ENCODE results near the gene ALDH7A1. TPM values are rescaled to one million over a fixed set of nuclear protein-coding genes. Genes with fewer than 3 reads are reported as not detected.
"Not testable (repeated sequence)": the region's sequence is repeated elsewhere in the genome, so short reads cannot be mapped to it uniquely, and the experiment has no call there.

Gene ALDH7A1
- 26.7 and 28.7 TPM in 2 replicates for total RNA-seq

DNA sequence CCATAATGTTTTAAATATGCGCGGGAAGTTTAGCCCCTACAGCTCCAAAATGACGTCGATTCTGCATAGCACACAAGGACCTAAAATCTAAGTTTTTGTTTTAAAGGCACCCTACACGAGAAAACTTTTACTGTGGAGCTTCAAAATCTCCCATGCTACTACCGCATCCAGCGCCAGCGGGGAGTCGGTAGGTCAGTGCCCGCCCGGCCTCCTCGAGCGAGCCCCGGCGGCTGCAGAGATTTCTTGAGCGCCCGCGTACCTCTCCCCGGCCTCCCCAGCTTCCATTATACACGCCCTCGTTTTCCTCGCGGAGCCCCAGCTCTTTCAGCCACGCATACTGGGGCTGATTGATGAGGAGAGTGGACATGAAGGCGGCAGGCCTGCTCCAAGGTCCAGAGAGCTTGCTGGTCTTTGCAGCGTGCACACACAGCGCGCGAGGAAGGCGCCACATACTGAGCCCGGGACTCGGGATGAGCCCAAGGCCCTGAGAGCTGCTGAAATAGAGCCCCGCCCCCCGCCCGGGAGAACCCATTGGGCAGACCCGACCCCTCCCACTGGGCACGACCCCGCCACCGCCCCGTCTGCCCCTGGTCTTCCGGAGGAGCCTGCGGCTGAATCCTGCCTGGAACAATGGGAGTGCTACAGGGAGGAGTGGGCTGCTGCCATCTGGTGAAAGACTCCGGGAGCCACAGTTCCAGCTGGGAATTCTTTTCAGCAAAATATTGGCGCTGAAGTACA, at the start of gene ALDH7A1:
Gene ALDH7A1 (minus strand): TSS at position 472 of the 738 bp plus-strand sequence. CDS start 21 bp downstream, at position 451.
- DNase-seq: peak; percentile 97

DNA sequence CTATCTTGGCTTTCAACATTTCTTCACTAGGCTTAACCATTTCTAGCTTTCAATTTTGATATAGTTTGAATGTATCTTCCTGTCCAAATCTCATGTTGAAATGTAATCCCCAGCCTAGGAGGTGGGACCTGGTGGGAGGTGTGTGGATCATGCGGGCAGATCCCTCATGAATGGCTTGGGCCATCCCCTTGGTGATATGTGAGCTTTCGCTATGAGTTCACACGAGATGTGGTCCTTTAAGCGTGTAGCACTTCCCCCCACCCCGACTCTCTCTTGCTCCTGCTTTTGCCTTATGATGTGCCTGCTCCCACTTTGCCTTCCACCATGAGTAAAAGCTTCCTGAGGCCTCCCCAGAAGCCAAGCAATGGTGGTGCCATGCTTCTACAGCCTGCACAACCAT, 46.4 kb upstream of the ALDH7A1 start:
- DNase-seq: no peak

DNA sequence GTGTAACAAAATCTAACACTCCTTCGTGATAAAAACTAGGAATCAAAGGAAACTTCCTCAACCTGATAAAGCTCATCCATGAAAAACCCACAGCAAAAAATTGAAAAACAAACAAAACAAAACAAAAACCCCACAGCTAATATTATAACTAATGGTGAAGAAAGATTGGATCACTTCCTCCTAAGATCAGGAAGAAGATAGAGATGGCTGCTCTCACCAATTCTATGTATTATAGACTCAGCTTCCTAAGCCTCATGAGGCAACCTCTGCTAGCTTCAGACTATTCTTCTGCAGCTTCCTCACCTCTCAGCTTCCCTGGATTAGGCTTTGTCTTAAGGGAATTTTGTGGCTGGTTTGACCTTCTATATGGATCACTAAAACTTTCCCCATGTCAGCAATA, 45.8 kb upstream of the ALDH7A1 start:
- DNase-seq: no peak

DNA sequence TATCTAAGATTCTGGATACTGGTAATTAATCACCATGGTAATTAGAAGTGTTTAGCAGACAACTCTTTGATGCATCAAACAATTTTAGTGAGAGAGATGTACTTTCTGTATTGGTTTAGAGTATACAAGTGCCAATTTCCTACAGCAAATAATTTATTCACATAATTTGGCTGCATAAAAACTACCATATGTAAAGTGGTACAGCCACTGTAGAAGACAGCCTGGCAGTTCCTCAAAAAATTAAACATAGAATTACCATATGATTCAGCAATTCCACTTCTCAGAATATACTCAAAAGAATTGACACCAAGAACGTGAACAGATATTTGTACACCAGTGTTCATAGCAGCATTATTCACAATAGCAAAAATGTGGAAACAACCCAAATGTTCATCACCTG, 41.9 kb upstream of the ALDH7A1 start:
- DNase-seq: no peak

DNA sequence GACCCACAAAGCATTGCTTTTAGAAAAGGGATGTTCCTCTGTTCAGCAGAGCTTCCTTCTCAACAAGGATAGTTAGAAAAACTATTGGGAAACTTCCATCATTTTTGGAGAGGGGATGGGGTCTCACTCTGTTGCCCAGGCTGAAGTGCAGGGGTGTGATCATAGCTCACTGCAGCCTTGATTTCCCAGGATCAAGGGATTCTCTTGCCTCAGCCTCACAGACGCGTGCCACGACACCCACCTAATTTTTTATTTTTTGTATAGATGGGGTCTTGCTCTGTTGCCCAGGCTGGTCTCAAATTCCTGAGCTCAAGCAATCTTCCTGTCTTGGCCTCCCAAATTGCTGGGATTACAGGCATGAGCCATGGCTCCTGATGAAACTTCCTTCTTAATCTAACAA, 40.6 kb upstream of the ALDH7A1 start:
- DNase-seq: no peak

DNA sequence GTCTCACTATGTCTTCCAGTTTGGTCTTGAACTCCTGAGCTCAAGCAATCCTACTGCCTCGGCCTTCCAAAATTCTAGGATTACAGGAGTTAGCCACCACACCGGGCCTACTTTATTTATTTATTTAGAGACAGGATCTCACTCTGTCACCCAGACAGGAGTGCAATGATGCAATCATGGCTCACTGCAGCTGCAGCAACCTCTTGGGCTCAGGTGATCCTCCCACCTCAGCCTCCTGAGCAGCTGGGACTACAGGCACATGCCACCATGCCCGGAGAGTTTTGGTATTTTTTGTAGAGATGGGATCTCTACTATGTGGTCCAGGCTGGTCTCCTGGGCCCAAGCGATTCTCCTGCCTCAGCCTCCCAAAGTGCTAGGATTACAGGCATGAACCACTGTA, 38.5 kb upstream of the ALDH7A1 start:
- no peak for DNase-seq

DNA sequence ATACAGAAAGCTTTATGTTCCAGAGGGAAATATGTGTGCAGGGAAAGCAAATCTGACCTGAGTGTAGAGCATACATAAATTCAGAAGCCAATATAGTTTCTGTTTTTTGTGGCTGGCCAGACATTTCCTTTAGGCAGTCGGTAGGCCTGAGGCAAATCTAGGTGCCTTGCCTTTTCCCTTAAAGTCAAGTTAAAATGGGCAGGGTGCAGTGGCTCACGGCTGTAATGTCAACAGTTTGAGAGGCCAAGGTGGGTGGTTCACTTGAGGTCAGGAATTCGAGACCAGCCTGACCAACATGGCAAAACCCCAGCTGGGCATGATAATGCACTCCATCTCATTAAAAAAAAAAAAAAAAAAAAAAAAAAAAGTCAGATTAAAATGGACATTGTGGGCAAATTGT, 36.9 kb upstream of the ALDH7A1 start:
- DNase-seq: no peak

DNA sequence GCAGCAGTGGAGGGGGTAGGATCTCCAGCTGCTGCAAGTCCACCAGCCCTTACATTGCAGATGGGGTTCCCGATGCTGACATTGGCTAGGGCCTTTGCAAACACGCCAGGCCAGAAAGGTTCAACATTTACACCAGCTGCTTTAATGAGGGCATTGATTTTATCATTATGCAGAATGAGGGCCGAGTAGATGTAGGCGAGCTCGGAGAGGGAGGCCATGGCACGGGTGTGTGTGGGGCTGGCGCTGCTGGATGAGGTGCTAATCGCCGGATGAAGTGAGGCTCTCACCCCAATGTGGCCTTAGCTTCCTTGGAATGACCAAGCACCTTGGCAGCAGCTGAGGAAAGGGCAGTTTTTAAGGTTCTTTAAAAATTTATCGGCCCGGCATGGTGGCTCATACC, 33.1 kb upstream of the ALDH7A1 start:
- DNase-seq: no peak

DNA sequence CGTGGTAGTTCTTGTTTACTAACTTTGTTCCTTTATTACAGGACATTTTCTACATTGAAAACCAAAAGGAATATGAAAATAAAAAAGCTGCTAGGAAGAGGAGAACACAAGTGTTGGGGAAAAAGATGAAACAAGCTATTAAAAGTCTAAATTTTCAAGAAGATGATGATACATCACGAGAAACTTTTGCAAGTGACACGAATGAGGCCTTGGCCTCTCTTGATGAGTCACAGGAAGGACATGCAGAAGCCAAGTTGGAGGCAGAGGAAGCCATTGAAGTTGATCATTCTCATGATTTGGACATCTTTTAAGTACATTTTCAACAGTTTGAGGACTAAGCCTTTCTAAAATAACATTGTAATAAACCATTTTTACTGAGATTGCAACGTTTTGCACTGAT, 29.5 kb upstream of the ALDH7A1 start:
- DNase-seq: peak; percentile 63

DNA sequence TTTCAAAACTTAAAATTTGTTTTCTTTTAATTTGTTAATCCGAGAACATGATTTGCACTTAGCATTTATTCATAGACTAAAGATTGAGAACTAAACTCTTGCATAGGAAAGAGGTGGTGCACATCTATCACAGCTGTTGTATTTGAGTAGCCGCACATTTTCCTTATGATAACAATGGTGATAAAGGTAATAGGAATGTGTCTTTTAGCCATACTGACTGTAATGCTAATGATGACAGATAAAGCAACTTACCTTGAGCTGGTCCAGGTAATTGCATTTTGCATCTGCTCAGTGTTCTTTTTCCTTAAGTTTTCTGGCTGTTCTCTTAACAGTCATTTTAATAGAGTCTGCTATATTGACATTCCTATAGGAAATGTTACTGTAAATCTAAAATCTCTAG, 24.8 kb upstream of the ALDH7A1 start:
- no peak for DNase-seq

DNA sequence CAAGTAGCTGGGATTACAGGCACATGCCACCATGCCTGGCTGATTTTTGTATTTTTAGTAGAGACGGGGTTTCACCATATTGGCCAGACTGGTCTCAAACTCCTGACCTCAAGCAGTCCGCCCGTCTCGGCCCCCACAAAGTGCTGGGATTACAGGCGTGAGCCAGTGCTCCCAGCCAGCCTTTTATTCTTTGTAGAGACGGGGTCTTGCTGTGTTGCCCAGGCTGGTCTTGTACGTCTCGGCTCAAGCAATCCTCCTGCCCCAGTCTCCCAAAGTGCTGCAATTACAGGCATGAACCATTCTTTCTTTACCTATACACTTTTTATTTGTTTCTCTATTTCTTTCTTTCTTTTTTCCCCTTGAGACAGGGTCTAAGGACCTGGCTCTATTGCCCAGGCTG, 22.6 kb upstream of the ALDH7A1 start:
- not testable (repeated sequence) for DNase-seq

DNA sequence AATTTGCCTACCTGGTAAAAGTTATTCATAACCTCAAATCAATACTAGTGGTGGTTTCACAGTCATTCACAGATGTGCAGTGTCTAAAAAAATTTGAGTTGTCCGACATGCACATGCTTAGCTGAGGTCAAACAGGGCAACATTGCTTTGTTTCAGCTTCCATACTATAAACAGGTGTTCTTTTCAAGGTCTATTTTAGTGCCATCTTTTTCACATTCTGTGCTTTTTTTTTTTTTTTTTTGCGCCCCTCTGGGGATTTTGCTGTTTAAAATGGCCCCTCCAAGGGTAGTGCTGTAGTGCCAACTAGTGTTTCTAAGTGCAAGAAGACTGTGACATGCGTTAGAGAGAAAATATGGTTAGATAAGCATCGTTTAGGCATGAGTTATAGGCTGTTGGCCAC, 20.3 kb upstream of the ALDH7A1 start:
- DNase-seq: no peak

DNA sequence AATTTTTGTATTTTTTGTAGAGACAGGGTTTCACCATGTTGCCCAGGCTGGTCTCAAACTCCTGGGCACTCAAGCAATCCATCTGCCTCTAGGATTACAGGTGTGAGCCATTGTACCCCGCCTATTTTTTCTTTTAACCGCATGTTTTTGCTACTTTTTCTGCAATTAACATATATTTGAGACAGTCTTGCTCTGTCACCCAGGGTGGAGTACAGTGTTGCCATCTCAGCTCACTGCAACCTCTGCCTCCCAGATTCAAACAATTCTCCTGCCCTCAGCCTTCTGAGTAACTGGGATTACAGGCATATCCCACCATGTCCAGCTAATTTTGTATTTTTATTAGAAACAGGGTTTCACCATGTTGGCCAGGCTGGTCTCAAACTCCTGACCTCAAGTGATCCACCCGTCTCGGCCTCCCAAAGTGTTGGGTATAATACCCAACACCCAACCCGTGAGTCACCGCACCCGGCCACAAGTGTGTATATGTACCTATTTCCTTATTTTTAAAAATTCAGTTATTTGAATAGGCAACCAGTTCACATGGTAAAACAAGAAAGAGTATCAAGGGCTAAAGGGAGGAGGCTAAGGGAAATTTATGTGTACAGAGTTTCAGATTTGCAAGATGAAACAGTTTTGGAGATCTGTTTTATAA, 19.0 kb upstream of the ALDH7A1 start:
- DNase-seq: no peak

DNA sequence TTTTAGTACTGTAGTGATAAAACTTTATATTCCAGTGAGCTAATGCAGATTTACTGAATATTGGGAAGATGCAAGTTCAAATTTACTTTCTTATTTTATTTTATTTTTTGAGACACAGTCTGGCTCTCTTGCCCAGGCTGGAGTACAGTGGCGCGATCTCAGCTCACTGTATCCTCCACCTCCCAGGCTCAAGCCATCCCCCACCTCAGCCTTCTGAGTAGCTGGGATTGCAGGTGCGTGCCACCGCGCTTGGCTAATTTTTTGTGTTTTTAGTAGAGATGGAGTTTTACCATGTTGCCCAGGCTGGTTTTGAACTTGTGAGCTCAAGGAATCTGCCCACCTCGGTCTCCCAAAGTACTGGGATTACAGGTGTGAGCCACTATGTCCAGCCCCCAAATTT, 15.6 kb upstream of the ALDH7A1 start:
- no peak for DNase-seq

DNA sequence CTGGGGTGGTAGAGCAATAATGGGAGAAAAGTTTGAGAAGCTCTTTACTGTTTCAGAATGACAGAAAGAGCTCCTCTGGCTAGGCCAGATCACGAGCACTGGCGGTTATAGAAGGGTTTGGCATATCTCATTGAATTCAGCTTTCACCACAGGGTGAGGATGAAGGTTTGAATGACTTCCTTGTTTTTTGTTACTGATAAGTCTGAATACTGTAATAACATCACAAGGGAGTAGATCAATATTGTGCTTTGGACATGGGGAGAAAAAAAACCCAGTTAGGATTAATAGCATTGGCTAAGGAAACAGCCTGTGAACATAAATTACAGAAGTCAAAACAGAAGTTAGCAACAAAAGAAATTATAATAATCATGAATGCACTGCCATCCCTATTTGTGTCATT, 15.1 kb upstream of the ALDH7A1 start:
- no peak for DNase-seq

DNA sequence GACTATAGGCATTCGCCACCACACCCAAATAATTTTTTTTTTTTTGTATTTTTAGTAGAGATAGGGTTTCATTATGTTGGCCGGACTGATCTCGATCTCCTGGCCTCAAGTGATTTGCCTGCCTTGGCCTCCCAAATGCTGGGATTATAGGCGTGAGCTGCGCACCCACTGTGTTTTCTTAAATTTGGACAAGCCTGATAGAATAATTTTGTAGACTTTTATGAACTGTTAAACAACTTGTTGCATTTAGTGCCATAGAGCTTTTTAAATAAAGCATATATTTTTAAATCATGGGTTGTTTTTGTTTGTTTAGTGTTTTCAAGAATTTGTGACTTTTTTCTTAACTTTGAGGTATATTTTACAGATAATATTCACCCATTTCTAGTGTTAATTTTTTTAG, 10.5 kb upstream of the ALDH7A1 start:
- no peak for DNase-seq

DNA sequence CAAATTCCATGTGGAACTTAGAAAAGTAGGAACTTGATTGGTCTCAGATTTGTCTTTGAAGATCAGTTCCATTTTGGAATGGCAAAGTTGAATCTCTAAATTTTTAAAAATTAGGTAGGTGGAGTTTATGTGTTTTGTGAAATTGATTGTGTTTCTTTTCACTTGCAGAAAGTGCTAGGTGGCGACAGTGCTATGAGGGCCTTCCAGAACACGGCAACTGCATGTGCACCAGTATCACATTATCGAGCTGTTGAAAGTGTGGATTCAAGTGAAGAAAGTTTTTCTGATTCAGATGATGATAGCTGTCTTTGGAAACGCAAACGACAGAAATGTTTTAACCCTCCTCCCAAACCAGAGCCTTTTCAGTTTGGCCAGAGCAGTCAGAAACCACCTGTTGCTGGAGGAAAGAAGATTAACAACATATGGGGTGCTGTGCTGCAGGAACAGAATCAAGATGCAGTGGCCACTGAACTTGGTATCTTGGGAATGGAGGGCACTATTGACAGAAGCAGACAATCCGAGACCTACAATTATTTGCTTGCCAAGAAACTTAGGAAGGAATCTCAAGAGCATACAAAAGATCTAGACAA, 8.5 kb upstream of the ALDH7A1 start:
- DNase-seq: no peak

DNA sequence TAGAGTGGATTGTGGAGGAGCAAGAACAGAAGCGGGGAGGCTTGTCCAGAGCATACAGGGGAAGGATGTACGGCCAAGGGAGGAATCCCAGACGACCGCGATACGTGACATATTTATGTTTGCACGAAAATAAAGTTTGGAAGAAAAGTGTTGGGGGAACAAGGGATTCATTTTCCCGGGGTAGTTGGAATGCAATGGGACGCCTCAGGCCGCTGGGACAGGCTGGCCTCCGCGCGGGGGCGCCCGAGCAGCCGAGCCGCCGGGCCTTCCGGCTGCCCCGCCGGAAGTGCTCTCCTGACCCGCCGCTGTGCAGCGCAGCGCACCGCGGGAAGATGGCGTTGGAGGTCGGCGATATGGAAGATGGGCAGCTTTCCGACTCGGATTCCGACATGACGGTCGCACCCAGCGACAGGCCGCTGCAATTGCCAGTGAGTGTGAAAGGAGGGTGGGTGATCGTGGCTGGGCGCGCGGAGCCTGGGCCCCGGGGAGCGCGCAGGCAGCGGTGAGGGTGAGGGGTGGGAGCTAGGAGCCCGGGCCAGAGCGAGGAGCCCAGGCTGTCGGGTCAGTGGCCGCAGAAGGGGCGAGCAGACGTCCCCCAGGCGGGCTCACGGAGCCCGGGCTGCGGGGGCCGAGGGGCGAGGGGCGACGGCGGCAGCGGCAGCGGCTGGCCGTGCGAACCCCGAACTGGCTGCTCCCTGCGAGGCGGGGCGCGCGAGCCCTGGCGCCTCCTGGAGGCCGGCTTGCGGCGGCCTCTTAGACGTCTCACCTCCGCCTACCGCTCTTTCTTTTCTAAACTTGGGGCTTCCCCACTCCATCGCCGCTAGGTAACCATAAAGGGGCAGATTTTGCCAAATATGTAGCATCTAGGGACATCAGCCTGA, 5.9 kb upstream of the ALDH7A1 start, which contains the start of gene PHAX:
Gene PHAX (plus strand): TSS at position 317 of the 881 bp plus-strand sequence. CDS start 16 bp downstream, at position 333.
- DNase-seq: peak; percentile 88

DNA sequence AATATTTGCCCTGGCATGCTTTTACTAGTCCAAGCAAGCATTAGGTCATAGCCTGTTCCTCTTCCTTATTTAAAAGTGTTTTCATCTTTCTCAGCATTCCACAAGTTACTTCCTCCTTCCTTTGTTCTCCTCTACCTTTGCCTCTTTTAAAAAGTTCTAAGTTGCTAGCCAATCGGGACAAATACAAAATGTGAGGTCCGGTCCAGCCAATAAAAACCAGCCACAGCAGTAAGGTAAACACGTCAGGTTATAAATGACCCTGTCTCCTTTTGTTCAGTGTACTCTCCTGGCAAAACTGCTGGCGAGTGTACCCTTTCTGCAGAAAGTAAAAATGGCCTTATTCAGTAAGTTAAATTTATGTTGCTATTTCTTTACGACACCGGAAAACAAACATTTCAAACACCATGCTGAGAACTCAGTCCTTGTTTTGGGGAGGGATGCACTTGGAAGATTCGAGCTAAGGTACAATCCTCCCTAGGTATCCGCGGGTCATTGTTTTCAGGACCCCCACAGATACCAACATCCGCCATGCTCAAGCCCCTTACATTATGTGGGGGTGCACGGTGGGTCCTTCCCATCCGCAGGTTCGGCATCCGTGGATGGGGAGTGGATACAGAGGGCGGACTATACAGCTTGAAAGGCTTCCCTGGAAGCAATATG, 5.1 kb upstream of the ALDH7A1 start:
- not testable (repeated sequence) for DNase-seq

DNA sequence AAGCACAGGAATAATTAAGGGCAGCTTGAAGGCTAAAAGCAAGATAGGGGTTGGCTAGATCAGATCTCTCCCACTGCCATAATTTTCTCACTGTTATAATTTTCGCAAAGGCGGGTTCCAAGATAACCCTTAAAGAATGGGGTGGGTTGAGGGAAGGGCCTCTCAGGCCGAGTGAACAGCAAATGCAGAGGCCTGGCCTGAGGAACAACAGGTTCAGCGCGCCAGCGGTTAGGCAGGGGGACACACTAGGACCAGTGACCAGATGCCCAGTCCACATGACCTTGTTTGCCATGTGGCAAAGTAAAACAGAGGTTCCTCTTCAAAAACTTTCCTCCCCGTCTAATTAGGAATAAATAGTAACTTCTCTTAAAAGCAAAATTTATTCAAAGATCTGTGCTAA, 4.5 kb upstream of the ALDH7A1 start:
- DNase-seq: no peak

DNA sequence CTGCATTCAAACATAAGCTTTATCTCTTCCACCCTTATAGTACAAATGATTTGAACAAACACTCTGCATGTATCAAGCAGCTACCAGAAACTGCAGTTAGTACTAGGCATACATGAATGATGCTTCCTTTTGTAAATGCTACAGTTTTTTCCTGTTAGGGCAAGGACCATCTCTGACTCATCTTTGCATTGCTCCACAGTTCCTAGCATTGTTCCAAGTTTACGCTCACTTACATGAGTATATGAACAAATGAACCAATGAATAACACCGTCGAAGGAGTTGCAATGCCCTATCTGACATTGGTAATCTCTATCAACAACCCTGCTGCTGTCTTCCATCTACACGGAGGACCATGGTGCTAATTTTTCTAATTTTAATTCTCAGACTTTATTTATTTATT, 2.1 kb upstream of the ALDH7A1 start:
- DNase-seq: peak; percentile 93

DNA sequence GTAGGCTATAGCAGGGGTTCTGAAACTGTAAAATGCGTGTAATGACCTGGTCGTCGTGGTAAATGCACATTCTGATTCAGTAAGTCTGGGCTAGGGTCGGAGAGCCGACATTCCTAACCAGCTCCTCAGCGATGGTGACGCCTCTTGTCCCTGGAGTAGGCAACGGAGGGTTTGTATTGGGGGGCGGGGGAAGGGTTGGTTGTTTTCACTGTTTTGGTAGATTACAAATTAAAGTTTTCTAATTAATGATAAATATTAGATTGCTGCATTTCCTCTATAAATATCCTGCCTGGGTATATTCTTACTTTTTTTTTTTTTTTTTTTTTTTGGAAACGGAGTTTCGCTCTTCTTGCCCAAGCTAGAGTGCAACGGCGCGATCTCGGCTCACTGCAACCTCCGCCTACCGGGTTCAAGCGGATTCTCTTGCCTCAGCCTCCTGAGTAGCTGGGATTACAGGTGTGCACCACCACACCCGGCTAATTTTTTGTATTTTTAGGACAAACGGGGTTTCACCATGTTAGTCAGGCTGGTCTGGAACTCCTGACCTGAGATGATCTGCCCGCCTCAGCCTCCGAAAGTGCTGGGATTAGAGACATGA, 566 bp upstream of the ALDH7A1 start:
- DNase-seq: no peak

Measured in dermis blood vessel endothelial cell (primary cell).